ENCODE results near the gene GNG8. TPM values are rescaled to one million over a fixed set of nuclear protein-coding genes. Genes with fewer than 3 reads are reported as not detected.

Gene GNG8
- polyA plus RNA-seq, 1 of the 3 experiments (the other 2 are of a cell fraction): not detected

GRCh38 chr19:46617601-46618000 is 18.4 kb downstream of the GNG8 start:
- no peak overlapping the region for H3K4me3 ChIP-seq (ENCODE audit: low read depth in 2 of 2, low read length in 1 of 2)
- TF ChIP-seq ZBTB33 (IDR thresholded peaks at IDR 0.05; ENCODE audit: borderline replicate concordance, low read depth) (no peak), MXI1 (IDR thresholded peaks at IDR 0.05; ENCODE audit: low read depth, low read length) (no peak)
- H3F3A ChIP-seq (replicated peaks; ENCODE audit: insufficient read depth): peaks cover 4% of the 10 kb centered on the region
- no peaks in the 10 kb centered on the region for H3K9me2 ChIP-seq
- DNase-seq: no peak
- peak overlapping the region in 1 of 2 experiments; percentile 91; a peak in 2 of 4 replicates for H3K27ac ChIP-seq (ENCODE audit: low read depth in 2 of 2, low read length in 1 of 2)
- H3K9ac ChIP-seq: no peak overlapping the region
- H3K4me1 ChIP-seq (ENCODE audit: control insufficient read depth in 1 of 2, insufficient read depth in 2 of 2, low read depth in 1 of 2, low read length in 1 of 2): peaks cover 4 to 48% of the 10 kb centered on the region in 2 experiments; a peak in 3 of 4 replicates
- POLR2A ChIA-PET: interaction anchor here (1.0 to 2.8 kb wide), 4 partner anchors 13 to 44 kb away, joined by 4 to 40 read pairs (median 12); partner anchors contain the start of genes DACT3 and GNG8
- CTCF ChIA-PET: interaction anchor here (0.8 to 23.7 kb wide), 12 partner anchors 14 to 246 kb away, joined by 3 to 471 read pairs (median 6); partner anchors contain the start of genes CALM3 and DACT3
- no peak overlapping the region for H3K4me2 ChIP-seq
- no peaks in the 10 kb centered on the region for H4K20me1 ChIP-seq (ENCODE audit: insufficient read depth)
- 92% methylated on average over 5 of the region's 6 CpGs for WGBS (ENCODE audit: low lambda C conversion rate)
- H3K79me2 ChIP-seq (ENCODE audit: insufficient read depth): no peaks in the 10 kb centered on the region
- H3K9me3 ChIP-seq: no peaks in the 10 kb centered on the region
- no peaks in the 10 kb centered on the region for H3K36me3 ChIP-seq (replicated peaks in 1 of 2; ENCODE audit: control insufficient read depth in 1 of 2, insufficient read depth in 2 of 2, low read length in 1 of 2)
- no peaks in the 10 kb centered on the region for H3K27me3 ChIP-seq (ENCODE audit: insufficient read depth)
- no peak overlapping the region for H2AFZ ChIP-seq (ENCODE audit: low read depth)

- DNase-seq: peak; percentile 90
- H3K4me3 ChIP-seq (ENCODE audit: low read depth in 2 of 2, low read length in 1 of 2): no peak overlapping the region
- H4K20me1 ChIP-seq (ENCODE audit: insufficient read depth): no peaks in the 10 kb centered on the region
- no peaks in the 10 kb centered on the region for H3K9me2 ChIP-seq
- H3K27me3 ChIP-seq (ENCODE audit: insufficient read depth): no peaks in the 10 kb centered on the region
- H3K9ac ChIP-seq: no peak overlapping the region
- ChIA-PET CTCF (interaction anchor here (0.8 to 23.7 kb wide), 13 partner anchors 13 to 247 kb away, joined by 3 to 471 read pairs (median 5); partner anchors contain the start of genes CALM3 and DACT3), POLR2A (interaction anchor here (1.0 to 2.8 kb wide), 5 partner anchors 12 to 45 kb away, joined by 3 to 40 read pairs (median 11); partner anchors contain the start of genes DACT3 and GNG8)
- peaks cover 4 to 44% of the 10 kb centered on the region in 2 experiments; a peak in 3 of 4 replicates for H3K4me1 ChIP-seq (ENCODE audit: control insufficient read depth in 1 of 2, insufficient read depth in 2 of 2, low read depth in 1 of 2, low read length in 1 of 2)
- H3K27ac ChIP-seq (ENCODE audit: low read depth in 2 of 2, low read length in 1 of 2): peak overlapping the region in 1 of 2 experiments; percentile 91; a peak in 2 of 4 replicates
- no peaks in the 10 kb centered on the region for H3K36me3 ChIP-seq (replicated peaks in 1 of 2; ENCODE audit: control insufficient read depth in 1 of 2, insufficient read depth in 2 of 2, low read length in 1 of 2)
- no peak overlapping the region for H2AFZ ChIP-seq (ENCODE audit: low read depth)
- no peaks in the 10 kb centered on the region for H3K9me3 ChIP-seq
- no peak overlapping the region for H3K4me2 ChIP-seq
- H3K79me2 ChIP-seq (ENCODE audit: insufficient read depth): no peaks in the 10 kb centered on the region
- peaks cover 7% of the 10 kb centered on the region for H3F3A ChIP-seq (replicated peaks; ENCODE audit: insufficient read depth)
- 51% methylated on average over 16 of the region's 17 CpGs for WGBS (ENCODE audit: low lambda C conversion rate)
- TF ChIP-seq GATA2 (CRISPR knock-in tag; IDR thresholded peaks at IDR 0.05): no peak
- no peak for TF ChIP-seq YY1 (IDR thresholded peaks at IDR 0.05; ENCODE audit: low read depth)
- TF ChIP-seq CHD2 (IDR thresholded peaks at IDR 0.05; ENCODE audit: low read length, partially characterized antibody): peak; percentile 14
- no peak for TF ChIP-seq POLR2AphosphoS5 (IDR thresholded peaks at IDR 0.05; ENCODE audit: low read depth, low read length)
- TF ChIP-seq RXRA (IDR thresholded peaks at IDR 0.05; ENCODE audit: borderline replicate concordance, low read depth): no peak
- peak; percentile 54; the same call in 1 of the 2 replicates for TF ChIP-seq NFIC (IDR thresholded peaks at IDR 0.05; ENCODE audit: borderline replicate concordance)
- peak; percentile 84 for TF ChIP-seq RAD21 (IDR thresholded peaks at IDR 0.05; ENCODE audit: low read length)
- 0 out of 2 replicates have a peak, but pooled peaks have one; percentile 11 for TF ChIP-seq MXI1 (IDR thresholded peaks at IDR 0.05; ENCODE audit: low read depth, low read length)
- TF ChIP-seq ELF1 (IDR thresholded peaks at IDR 0.05): no peak
- TF ChIP-seq MEF2A (IDR thresholded peaks at IDR 0.05; ENCODE audit: borderline replicate concordance, low read depth): no peak
- TF ChIP-seq SIN3A (IDR thresholded peaks at IDR 0.05; ENCODE audit: borderline replicate concordance, low read depth, low read length): no peak
- no peak for TF ChIP-seq FOSL2 (IDR thresholded peaks at IDR 0.05; ENCODE audit: borderline replicate concordance, low read depth)
- peak; percentile 59 for TF ChIP-seq TCF12 (IDR thresholded peaks at IDR 0.05)
- TF ChIP-seq IRF3 (IDR thresholded peaks at IDR 0.05; ENCODE audit: low read depth, low read length): no peak
- 0 out of 2 replicates have a peak, but pooled peaks have one; percentile 8 for TF ChIP-seq REST (IDR thresholded peaks at IDR 0.05; ENCODE audit: low read depth, low read length)
- TF ChIP-seq USF1 (IDR thresholded peaks at IDR 0.05; ENCODE audit: borderline replicate concordance, low read depth): no peak
Measured at GRCh38 chr19:46616631-46617322, 19.2 kb downstream of the GNG8 start.
